ENCODE data around the gene SLC6A20.

The SLC6A20 gene

GRCh38 chr3:45786801-45787495, 9.4 kb downstream of the SLC6A20 start:
- Histone ChIP-seq H3K9me3 (ENCODE audit: severe bottlenecking) (peaks cover 5% of the 10 kb centered on the region), H3K27ac (ENCODE audit: poor library complexity, severe bottlenecking) (no peak overlapping the region), H3K4me1 (ENCODE audit: insufficient read depth, poor library complexity, severe bottlenecking) (no peaks in the 10 kb centered on the region), H3K4me3 (ENCODE audit: severe bottlenecking) (no peak overlapping the region), H3K36me3 (ENCODE audit: low read depth) (no peaks in the 10 kb centered on the region), H3K27me3 (ENCODE audit: insufficient read depth, poor library complexity, severe bottlenecking) (no peaks in the 10 kb centered on the region)
- ATAC-seq (ENCODE audit: low read depth) (no peak), DNase-seq (ENCODE audit: low spot score) (no peak)
- no peak for TF ChIP-seq CTCF (IDR thresholded peaks at IDR 0.05; ENCODE audit: poor library complexity, severe bottlenecking)

- H3K4me3 ChIP-seq (ENCODE audit: severe bottlenecking): no peak overlapping the region
- no peaks in the 10 kb centered on the region for H3K4me1 ChIP-seq (ENCODE audit: insufficient read depth, poor library complexity, severe bottlenecking)
- DNase-seq (ENCODE audit: low spot score) (no peak), ATAC-seq (ENCODE audit: low read depth) (no peak)
- no peaks in the 10 kb centered on the region for H3K36me3 ChIP-seq (ENCODE audit: low read depth)
- H3K27ac ChIP-seq (ENCODE audit: poor library complexity, severe bottlenecking): no peak overlapping the region
- no peak for TF ChIP-seq CTCF (IDR thresholded peaks at IDR 0.05; ENCODE audit: poor library complexity, severe bottlenecking)
- H3K27me3 ChIP-seq (ENCODE audit: insufficient read depth, poor library complexity, severe bottlenecking): no peaks in the 10 kb centered on the region
- H3K9me3 ChIP-seq (ENCODE audit: severe bottlenecking): peaks cover 5% of the 10 kb centered on the region
Observed at GRCh38 chr3:45785605-45786150, 10.7 kb downstream of the SLC6A20 start.

- TF ChIP-seq CTCF (IDR thresholded peaks at IDR 0.05; ENCODE audit: poor library complexity, severe bottlenecking): no peak
- Histone ChIP-seq H3K27me3 (ENCODE audit: insufficient read depth, poor library complexity, severe bottlenecking) (no peaks in the 10 kb centered on the region), H3K4me1 (ENCODE audit: insufficient read depth, poor library complexity, severe bottlenecking) (no peaks in the 10 kb centered on the region), H3K4me3 (ENCODE audit: severe bottlenecking) (no peak overlapping the region), H3K36me3 (ENCODE audit: low read depth) (no peaks in the 10 kb centered on the region), H3K9me3 (ENCODE audit: severe bottlenecking) (no peaks in the 10 kb centered on the region), H3K27ac (ENCODE audit: poor library complexity, severe bottlenecking) (no peak overlapping the region)
- DNase-seq (ENCODE audit: low spot score) (no peak), ATAC-seq (ENCODE audit: low read depth) (no peak)
Observed at GRCh38 chr3:45783667-45784066, 12.7 kb downstream of the SLC6A20 start.

DNA sequence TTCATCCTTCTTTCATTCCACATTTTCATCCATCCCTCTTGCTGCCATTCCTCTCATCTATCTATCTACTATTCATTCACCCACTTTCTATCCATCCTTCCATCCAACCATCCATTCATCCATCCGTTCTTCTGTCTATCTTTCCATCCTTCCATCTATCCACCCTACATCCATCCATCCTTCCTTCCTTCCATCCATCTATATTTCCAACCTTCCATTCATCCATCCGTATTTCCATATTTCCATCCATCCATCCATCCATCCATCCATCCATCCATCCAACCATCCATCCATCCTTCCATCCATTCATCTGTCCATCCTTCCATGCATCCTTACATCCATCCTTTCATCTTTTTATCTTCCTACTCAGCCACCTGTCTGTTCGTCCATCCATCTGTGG, 14.0 kb downstream of the SLC6A20 start:
- H3K36me3 ChIP-seq (ENCODE audit: low read depth): no peaks in the 10 kb centered on the region
- H3K9me3 ChIP-seq (ENCODE audit: severe bottlenecking): no peaks in the 10 kb centered on the region
- DNase-seq (ENCODE audit: low spot score): no peak
- TF ChIP-seq CTCF (IDR thresholded peaks at IDR 0.05; ENCODE audit: poor library complexity, severe bottlenecking): no peak
- no peaks in the 10 kb centered on the region for H3K27me3 ChIP-seq (ENCODE audit: insufficient read depth, poor library complexity, severe bottlenecking)
- no peak overlapping the region for H3K27ac ChIP-seq (ENCODE audit: poor library complexity, severe bottlenecking)
- no peak for ATAC-seq (ENCODE audit: low read depth)
- no peak overlapping the region for H3K4me3 ChIP-seq (ENCODE audit: severe bottlenecking)
- no peaks in the 10 kb centered on the region for H3K4me1 ChIP-seq (ENCODE audit: insufficient read depth, poor library complexity, severe bottlenecking)

- H3K9me3 ChIP-seq (ENCODE audit: severe bottlenecking): no peaks in the 10 kb centered on the region
- no peak overlapping the region for H3K4me3 ChIP-seq (ENCODE audit: severe bottlenecking)
- no peak for ATAC-seq (ENCODE audit: low read depth)
- TF ChIP-seq CTCF (IDR thresholded peaks at IDR 0.05; ENCODE audit: poor library complexity, severe bottlenecking): no peak
- DNase-seq (ENCODE audit: low spot score): no peak
- H3K36me3 ChIP-seq (ENCODE audit: low read depth): no peaks in the 10 kb centered on the region
- H3K27ac ChIP-seq (ENCODE audit: poor library complexity, severe bottlenecking): no peak overlapping the region
- H3K27me3 ChIP-seq (ENCODE audit: insufficient read depth, poor library complexity, severe bottlenecking): no peaks in the 10 kb centered on the region
- H3K4me1 ChIP-seq (ENCODE audit: insufficient read depth, poor library complexity, severe bottlenecking): no peaks in the 10 kb centered on the region
Observed at GRCh38 chr3:45781841-45782240, 14.5 kb downstream of the SLC6A20 start.

Data from RWPE2 (cell line).